GM19463 (cell line): ENCODE measurements around the gene KLHL20.
A peak's percentile ranks its signal among the peaks of the same experiment; 100 is the strongest.
"Not testable (repeated sequence)": the region's sequence is repeated elsewhere in the genome, so short reads cannot be mapped to it uniquely, and the experiment has no call there.

Source experiments
- ATAC-seq: cut with Tn5 transposase; IDR thresholded peaks from one replicate; pipeline ENCODE4 v1.9.1; 2021; ENCODE audit warnings: mild to moderate bottlenecking, moderate library complexity; ENCODE audit not compliant: unreplicated experiment

KLHL20 gene

GRCh38 chr1:173714759-173715537, at the start of gene KLHL20:
Gene KLHL20, plus strand, starts transcription at chr1:173714981. Its CDS starts 1,063 bp downstream, at chr1:173716044.
- ATAC-seq, result peak; percentile 96

DNA sequence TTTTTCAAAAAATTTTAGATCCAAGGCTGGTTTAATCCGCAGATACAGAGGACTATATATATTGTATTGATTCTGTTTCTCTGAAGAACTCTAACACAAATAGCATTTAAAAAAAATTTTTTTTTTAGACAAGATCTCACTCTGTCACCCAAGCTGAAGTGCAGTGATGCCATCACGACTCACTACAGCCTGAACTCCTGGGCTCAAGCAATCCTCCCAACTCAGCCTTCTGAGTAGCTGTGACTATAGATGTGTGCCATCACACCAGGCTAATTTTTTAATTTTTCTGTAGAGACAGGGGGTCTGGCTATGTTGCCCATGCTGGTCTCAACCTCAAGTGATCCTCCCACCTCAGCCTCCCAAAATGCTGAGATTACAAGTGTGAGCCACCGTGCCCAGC, 48.1 kb upstream of the KLHL20 start:
- no peak for ATAC-seq

- ATAC-seq, result no peak
Observed at GRCh38 chr1:173669491-173669941, 45.3 kb upstream of the KLHL20 start, which contains the start of gene ANKRD45. Gene ANKRD45, minus strand, starts transcription at chr1:173669851. Its CDS starts 10,433 bp downstream, at chr1:173659418.

- ATAC-seq, result not testable (repeated sequence)
Observed at GRCh38 chr1:173674496-173674895, 40.3 kb upstream of the KLHL20 start.

DNA sequence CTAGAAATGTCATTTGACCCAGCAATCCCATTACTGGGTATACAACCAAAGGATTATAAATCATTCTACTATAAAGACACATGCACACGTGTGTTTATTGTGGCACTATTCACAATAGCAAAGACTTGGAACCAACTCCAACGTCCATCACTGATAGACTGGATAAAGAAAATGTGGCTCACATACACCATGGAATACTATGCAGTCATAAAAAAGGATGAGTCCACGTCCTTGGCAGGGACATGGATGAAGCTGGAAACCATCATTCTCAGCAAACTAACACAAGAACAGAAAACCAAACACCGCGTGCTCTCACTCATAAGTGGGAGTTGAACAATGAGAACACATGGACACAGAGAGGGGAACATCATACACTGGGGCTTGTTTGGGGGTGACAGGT, 34.6 kb upstream of the KLHL20 start:
- ATAC-seq, result not testable (repeated sequence)

DNA sequence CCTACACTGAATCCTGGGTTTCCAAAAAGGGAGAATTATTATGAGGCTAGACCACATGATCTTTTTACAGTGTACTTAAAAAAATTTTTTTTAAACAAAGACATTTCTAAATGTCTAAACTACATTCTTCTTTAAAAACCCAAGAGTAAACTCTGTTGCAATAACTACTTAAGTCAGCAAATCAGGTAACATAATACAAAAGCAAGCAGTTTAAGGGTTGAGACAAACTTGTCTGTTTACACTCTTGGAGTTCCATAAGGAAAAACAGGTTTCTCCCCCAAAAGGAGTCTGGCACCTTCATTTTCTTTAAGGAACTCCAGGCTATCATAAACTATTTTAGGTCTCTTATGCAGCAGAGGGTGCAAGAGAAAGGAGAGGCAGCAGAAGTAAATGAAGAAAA, 32.6 kb upstream of the KLHL20 start:
- no peak for ATAC-seq

GRCh38 chr1:173683838-173684237, 30.9 kb upstream of the KLHL20 start:
- not testable (repeated sequence) for ATAC-seq

GRCh38 chr1:173685121-173685520, 29.7 kb upstream of the KLHL20 start:
- not testable (repeated sequence) for ATAC-seq

- no peak for ATAC-seq
Observed at GRCh38 chr1:173688300-173688699, 26.5 kb upstream of the KLHL20 start.

- no peak for ATAC-seq
Observed at GRCh38 chr1:173693238-173693637, 21.5 kb upstream of the KLHL20 start.

- not testable (repeated sequence) for ATAC-seq
Observed at GRCh38 chr1:173701299-173701698, 13.5 kb upstream of the KLHL20 start.

- no peak for ATAC-seq
Observed at GRCh38 chr1:173702736-173703135, 12.0 kb upstream of the KLHL20 start.

DNA sequence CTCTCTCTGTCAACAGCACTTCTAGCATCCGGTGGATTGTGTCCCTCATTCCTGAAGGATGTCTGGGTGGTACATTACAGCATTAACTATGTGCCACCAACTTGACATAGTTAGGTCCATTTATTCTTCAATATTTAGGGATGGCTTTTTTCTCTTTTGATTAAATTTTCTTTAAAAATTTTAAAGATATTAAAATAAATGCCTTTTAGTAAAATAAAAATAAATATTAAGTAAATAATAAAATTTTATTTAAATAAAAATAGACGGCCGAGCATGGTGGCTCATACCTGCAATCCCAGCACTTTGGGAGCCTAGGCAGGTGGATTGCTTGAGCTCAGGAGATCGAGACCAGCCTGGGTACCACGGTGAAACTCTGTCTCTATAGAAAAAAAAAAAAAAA, 9.7 kb upstream of the KLHL20 start:
- no peak for ATAC-seq

DNA sequence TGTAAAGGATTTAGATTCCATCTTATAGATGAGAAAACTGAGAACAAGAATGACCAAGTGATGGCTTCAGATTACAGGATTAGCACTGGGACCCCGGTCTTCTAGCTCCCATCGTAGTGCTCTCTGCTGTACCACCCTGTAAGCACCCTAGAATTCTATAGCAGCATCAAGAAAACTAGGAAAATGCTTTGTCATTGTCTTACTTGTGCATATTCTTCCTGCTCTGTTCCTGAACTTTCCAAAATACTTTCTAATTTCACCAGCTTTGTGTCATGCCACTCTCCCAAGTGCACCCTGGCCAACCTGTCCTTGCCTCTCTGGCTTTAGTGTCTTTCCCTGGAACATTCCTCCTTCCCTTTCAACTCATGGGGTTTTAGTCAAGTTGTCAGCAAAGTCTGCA, 6.0 kb upstream of the KLHL20 start:
- no peak for ATAC-seq

GRCh38 chr1:173714441-173714758, 381 bp upstream of the KLHL20 start:
- ATAC-seq, result no peak

DNA sequence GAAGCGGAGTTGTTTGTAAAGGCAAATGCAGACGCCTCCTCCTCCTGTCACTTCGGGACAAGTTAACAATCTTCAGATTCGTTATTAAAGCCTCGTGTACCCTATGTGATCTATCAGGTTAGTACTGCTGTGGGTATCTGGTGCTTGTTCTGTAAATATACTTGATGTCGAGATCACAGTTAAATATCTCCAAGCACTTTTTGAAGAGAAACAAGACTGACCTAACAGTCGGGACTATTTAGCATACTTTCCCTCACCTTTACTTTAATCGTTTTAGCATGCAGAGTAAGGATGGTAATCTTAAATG, 710 bp downstream of the KLHL20 start:
- ATAC-seq, result no peak

DNA sequence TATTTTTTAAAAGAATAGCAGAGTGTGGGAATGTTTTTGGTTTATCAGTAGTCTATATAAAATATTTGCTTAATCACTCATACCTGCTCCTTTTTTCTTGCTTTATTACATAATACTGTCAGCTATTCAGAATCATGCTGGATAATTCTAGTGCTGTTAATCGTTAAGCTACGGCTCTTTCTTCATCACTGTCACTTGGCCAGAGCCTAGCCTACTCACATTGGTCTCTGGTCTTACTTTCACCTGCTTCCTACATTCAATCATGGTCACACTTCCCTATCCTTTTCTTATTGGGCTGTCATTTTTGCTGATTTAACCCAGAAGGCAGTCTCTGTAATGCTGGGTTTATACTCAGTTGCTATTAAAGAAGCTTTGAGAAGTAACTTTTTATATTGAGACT, 2.5 kb downstream of the KLHL20 start:
- ATAC-seq, result no peak

DNA sequence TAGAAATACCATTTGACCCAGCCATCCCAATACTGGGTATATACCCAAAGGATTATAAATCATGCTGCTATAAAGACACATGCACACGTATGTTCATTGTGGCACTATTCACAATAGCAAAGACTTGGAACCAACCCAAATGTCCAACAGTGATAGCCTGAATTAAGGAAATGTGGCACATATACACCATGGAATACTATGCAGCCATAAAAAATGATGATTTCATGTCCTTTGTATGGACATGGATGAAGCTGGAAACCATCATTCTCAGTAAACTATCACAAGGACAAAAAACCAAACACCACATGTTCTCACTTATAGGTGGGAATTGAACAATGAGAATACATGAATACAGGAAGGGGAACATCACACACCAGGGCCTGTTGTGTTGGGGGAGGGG, 16.6 kb downstream of the KLHL20 start:
- ATAC-seq, result not testable (repeated sequence)

DNA sequence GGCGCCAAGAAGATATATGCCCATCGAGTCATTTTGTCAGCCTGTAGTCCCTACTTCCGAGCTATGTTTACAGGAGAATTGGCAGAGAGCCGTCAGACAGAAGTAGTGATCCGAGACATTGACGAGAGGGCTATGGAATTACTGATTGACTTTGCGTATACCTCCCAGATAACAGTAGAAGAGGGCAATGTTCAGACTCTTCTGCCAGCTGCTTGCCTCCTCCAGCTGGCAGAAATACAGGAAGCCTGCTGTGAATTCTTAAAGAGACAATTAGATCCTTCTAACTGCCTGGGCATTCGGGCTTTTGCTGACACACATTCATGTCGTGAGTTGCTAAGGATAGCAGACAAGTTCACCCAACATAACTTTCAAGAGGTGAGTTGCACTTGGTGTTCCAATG, 19.1 kb downstream of the KLHL20 start:
- ATAC-seq, result no peak

DNA sequence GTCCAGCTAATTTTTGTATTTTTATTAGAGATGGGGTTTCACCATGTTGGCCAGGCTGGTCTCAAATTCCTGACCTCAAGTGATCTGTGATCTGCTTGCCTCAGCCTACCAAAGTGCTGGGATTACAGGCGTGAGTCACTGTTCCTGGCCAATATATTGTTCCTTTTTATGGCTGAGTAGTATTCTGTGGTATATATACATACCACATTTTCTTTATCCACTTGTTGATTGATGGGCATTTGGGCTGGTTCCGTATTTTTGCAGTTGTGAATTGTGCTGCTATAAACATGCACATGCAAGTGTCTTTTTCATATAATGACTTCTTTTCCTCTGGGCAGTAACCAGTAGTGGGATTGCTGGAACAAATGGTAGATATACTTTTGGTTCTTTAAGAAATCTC, 21.3 kb downstream of the KLHL20 start:
- not testable (repeated sequence) for ATAC-seq

GRCh38 chr1:173742203-173742886, 27.6 kb downstream of the KLHL20 start:
- ATAC-seq, result no peak

DNA sequence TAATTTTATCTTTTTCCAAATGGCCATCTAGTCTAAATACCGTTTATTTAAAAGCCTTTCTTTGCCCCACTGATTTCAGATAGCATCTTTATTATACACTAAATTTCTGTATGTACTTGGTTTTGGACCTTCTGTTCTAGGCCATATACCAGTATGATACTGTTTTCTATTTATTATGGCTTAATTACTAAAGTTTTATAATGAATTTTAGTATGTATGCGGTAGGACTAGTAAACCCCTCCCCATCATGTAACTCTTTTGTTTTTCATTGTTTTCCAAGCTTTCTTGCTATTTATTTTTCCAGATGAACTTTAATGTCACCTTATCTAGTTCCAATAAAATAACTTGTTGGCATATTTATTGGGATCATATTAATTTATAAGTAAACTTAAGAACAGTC, 29.9 kb downstream of the KLHL20 start:
- ATAC-seq, result no peak
